ENCODE results near the gene ESYT2. TPM values are rescaled to one million over a fixed set of nuclear protein-coding genes. Genes with fewer than 3 reads are reported as not detected.

ESYT2 gene
- total and polyA plus RNA-seq, 2 of the 4 experiments (the other 2 are of a cell fraction): 26.7 to 69.9 TPM

DNA sequence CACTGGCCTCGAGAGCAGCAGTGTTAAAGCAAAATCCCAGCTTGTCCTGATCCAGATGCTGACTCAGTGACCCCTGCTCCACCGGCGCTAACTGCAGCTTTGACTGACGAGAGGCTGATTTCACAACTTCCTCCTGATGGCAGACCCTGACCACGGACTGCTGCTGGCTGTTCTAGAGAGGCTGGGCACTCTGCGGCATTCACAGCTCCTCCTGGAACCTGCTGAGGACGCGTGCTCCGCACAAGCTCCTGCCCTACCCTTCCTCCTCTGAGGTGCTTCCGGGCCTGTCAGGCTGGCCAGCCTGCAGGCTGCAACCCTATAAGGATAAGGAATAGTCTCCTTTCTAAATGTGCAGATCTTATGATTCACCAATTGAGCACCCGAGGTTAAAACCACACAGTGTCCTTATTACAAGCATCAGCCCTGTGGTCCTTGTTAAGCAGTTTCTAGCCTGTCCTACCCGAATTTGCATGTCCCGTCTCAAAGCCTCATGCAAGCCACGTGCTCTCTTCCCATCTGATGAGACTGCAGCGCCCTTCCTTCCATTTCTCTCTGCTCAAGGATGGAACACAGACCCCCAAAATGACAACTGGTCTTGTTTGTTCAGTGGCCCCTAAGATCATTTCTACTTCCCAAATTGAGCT is 89.2 kb downstream of the ESYT2 start:
- 0% methylated on average over 4 of the region's 15 CpGs; no CpG with 5 or more reads in 1 of the 2 experiments for WGBS, 2 experiments (ENCODE audit: extremely low coverage in 2 of 2, insufficient read length in 1 of 2)
- peak overlapping the region; percentile 21 to 79; a peak in 3 of 4 replicates for H4K8ac ChIP-seq (ENCODE audit: low read depth in 2 of 2, low read length in 2 of 2)
- no TSS peak for BruUV-seq (replicated peaks)
- peak overlapping the region; percentile 90 for H3K4ac ChIP-seq (ENCODE audit: low read depth, low read length)
- dilution Hi-C loops (cut with HindIII; ENCODE audit: low sequenced_read_pairs, unreplicated experiment) (no loop called here), intact Hi-C loops (cut with micrococcal nuclease) (loop anchor here (1.0 to 2.0 kb wide), 2 partner anchors 35 to 89 kb away; partner anchors contain the start of genes ESYT2 and NCAPG2), in situ Hi-C loops (cut with MboI; ENCODE audit: low sequenced_read_pairs) (no loop called here)
- peaks cover 43% of the 10 kb centered on the region for H3K36me3 ChIP-seq (ENCODE audit: control insufficient read depth, insufficient read depth, low read length)
- peak overlapping the region; percentile 56; the same call in 1 of the 2 replicates for H3K14ac ChIP-seq (replicated peaks; ENCODE audit: low read depth, low read length)
- peak overlapping the region; percentile 72 for H3K23ac ChIP-seq (ENCODE audit: low read depth, low read length)
- H3K56ac ChIP-seq (ENCODE audit: extremely low read depth, insufficient read depth, low read length): peak overlapping the region; percentile 55
- H2BK5ac ChIP-seq (ENCODE audit: low read depth, low read length, poor library complexity, severe bottlenecking): peak overlapping the region; percentile 83
- peak overlapping the region; percentile 58; the same call in 1 of the 2 replicates for H2BK20ac ChIP-seq (ENCODE audit: low read depth, low read length)
- ChIA-PET CTCF (interaction anchor here (1.2 kb wide), 1 partner anchor 10 kb away, joined by 4 read pairs; no protein-coding TSS in a partner anchor), POLR2A (ENCODE audit: unreplicated experiment) (no interaction called here)
- peaks cover 5% of the 10 kb centered on the region in 2 experiments; a peak in 2 of 4 replicates for H3K79me1 ChIP-seq (ENCODE audit: low read depth in 1 of 2, low read length in 2 of 2)
- H2BK120ac ChIP-seq (ENCODE audit: low read depth, low read length): peak overlapping the region; percentile 89
- H3K4me1 ChIP-seq (ENCODE audit: control insufficient read depth, insufficient read depth, low read length): peaks cover 18% of the 10 kb centered on the region
- peak overlapping the region; percentile 83; the same call in 1 of the 2 replicates for H2AK5ac ChIP-seq (ENCODE audit: low read depth, low read length)
- ATAC-seq (ENCODE audit: low read depth) (peak; percentile 83), DNase-seq (peak; percentile 91)
- H4K91ac ChIP-seq (ENCODE audit: insufficient read depth, low read depth, low read length): peak overlapping the region; percentile 75
- H3K9me3 ChIP-seq (ENCODE audit: control insufficient read depth, insufficient read depth, low read length): no peaks in the 10 kb centered on the region
- peaks cover 18% of the 10 kb centered on the region for H3K9me1 ChIP-seq (ENCODE audit: insufficient read depth, low read length)
- peak overlapping the region; percentile 66 for H2AK9ac ChIP-seq (replicated peaks; ENCODE audit: low read depth, low read length, poor library complexity)
- H2AFZ ChIP-seq (replicated peaks; ENCODE audit: low read length, poor library complexity): peak overlapping the region; percentile 19
- H3K27me3 ChIP-seq (ENCODE audit: control insufficient read depth, insufficient read depth, low read length): no peaks in the 10 kb centered on the region
- H3K4me2 ChIP-seq (ENCODE audit: low read depth, low read length): peak overlapping the region; percentile 56
- H3K4me3 ChIP-seq (ENCODE audit: insufficient read depth, low read depth, low read length): no peak overlapping the region
- H3K18ac ChIP-seq (ENCODE audit: low read depth, low read length): peak overlapping the region; percentile 40; the same call in 1 of the 2 replicates
- peak overlapping the region; percentile 60; the same call in 1 of the 3 replicates for H2BK15ac ChIP-seq (ENCODE audit: low read depth, low read length)
- peak overlapping the region; percentile 28; the same call in 1 of the 2 replicates for H4K5ac ChIP-seq (ENCODE audit: low read depth, low read length)
- peak overlapping the region; percentile 26 for H3K9ac ChIP-seq (ENCODE audit: low read depth, low read length)
- H4K20me1 ChIP-seq (ENCODE audit: insufficient read depth, low read length): peaks cover 9% of the 10 kb centered on the region; the same call in 1 of the 2 replicates
- peak overlapping the region; percentile 76 for H3K27ac ChIP-seq (ENCODE audit: insufficient read depth, low read length)
- no peak for TF ChIP-seq RCOR1 (IDR thresholded peaks at IDR 0.05; ENCODE audit: insufficient replicate concordance, low read length)
- TF ChIP-seq CTCF (conservative IDR thresholded peaks at IDR 0.05; ENCODE audit: low read depth, low read length): no peak
- peak; percentile 64; the same call in 1 of the 2 replicates for TF ChIP-seq FOS (IDR thresholded peaks at IDR 0.05; ENCODE audit: low read depth, low read length)
- no peak for TF ChIP-seq CHD1 (IDR thresholded peaks at IDR 0.05; ENCODE audit: low read depth, low read length)
- peak; percentile 48; the same call in 1 of the 2 replicates for TF ChIP-seq NFE2L2 (IDR thresholded peaks at IDR 0.05; ENCODE audit: low read depth, low read length)
- no peak for TF ChIP-seq USF2 (IDR thresholded peaks at IDR 0.05; ENCODE audit: low read depth, low read length)
- peak; percentile 31 for TF ChIP-seq RAD21 (IDR thresholded peaks at IDR 0.05; ENCODE audit: low read length)
- no peak for TF ChIP-seq POLR2A (IDR thresholded peaks at IDR 0.05; ENCODE audit: low read depth, low read length)
- no peak for TF ChIP-seq MXI1 (IDR thresholded peaks at IDR 0.05; ENCODE audit: borderline replicate concordance, low read depth, low read length)
- TF ChIP-seq RFX5 (IDR thresholded peaks at IDR 0.05; ENCODE audit: low read depth, low read length): no peak
- TF ChIP-seq MAZ (IDR thresholded peaks at IDR 0.05; ENCODE audit: borderline replicate concordance, low read depth, low read length): no peak
- no peak; the same call in 1 of the 2 replicates for TF ChIP-seq MAFK (IDR thresholded peaks at IDR 0.05; ENCODE audit: low read depth, low read length)
- peak; percentile 46; the same call in 1 of the 2 replicates for TF ChIP-seq BHLHE40 (IDR thresholded peaks at IDR 0.05; ENCODE audit: low read depth, low read length)
- no peak for TF ChIP-seq ELK1 (IDR thresholded peaks at IDR 0.05; ENCODE audit: borderline replicate concordance, low read depth, low read length)
